Loucy (cell line): Measurements from ENCODE around the gene CFC1B.
"Not testable (repeated sequence)": the region's sequence is repeated elsewhere in the genome, so short reads cannot be mapped to it uniquely, and the experiment has no call there.

Source experiments
- H2AFZ ChIP-seq: fragments of 200-600 bp; sonication (generic); 2 replicates; pipeline ENCODE4 v1.6.0; 2016; ENCODE audit warnings: antibody characterized with exemption, mild to moderate bottlenecking, low read length, moderate library complexity
- H3F3A ChIP-seq: fragments of 200-600 bp; 2 replicates; pipeline ENCODE4 v1.6.0; 2016; ENCODE audit warnings: antibody characterized with exemption, low read depth, mild to moderate bottlenecking
- H3K27me3 ChIP-seq: fragments of 200-600 bp; sonication (generic); 2 replicates; pipeline ENCODE4 v1.6.1; 2014; ENCODE audit warnings: low read length, mild to moderate bottlenecking; ENCODE audit not compliant: insufficient read depth, poor library complexity, severe bottlenecking
- H3K36me3 ChIP-seq: fragments of 200-600 bp; sonication (generic); 2 replicates; pipeline ENCODE4 v1.6.1; 2016; ENCODE audit warnings: low read length; ENCODE audit not compliant: insufficient read depth
- H3K4me1 ChIP-seq: fragments of 200-600 bp; sonication (generic); 2 replicates; pipeline ENCODE4 v1.5.1; 2014; ENCODE audit warnings: low read length, mild to moderate bottlenecking; ENCODE audit not compliant: insufficient read depth, poor library complexity, severe bottlenecking
- H3K4me2 ChIP-seq: fragments of 200-600 bp; sonication (generic); 2 replicates; pipeline ENCODE4 v1.6.0; 2014; ENCODE audit warnings: antibody characterized with exemption, low read length, low read depth, mild to moderate bottlenecking; ENCODE audit not compliant: poor library complexity, severe bottlenecking
- H3K4me3 ChIP-seq: fragments of 200-600 bp; sonication (generic); 2 replicates; pipeline ENCODE4 v1.5.1; 2014; ENCODE audit warnings: low read length, mild to moderate bottlenecking, mixed read lengths; ENCODE audit not compliant: poor library complexity, severe bottlenecking
- H3K79me2 ChIP-seq: fragments of 200-600 bp; sonication (generic); 2 replicates; pipeline ENCODE4 v1.6.1; 2014; ENCODE audit warnings: low read length; ENCODE audit not compliant: insufficient read depth
- H3K9ac ChIP-seq: fragments of 200-600 bp; sonication (generic); 2 replicates; pipeline ENCODE4 v1.6.0; 2014; ENCODE audit warnings: mild to moderate bottlenecking, low read depth, low read length, moderate library complexity; ENCODE audit not compliant: poor library complexity, severe bottlenecking
- H3K9me2 ChIP-seq: fragments of 200-600 bp; sonication (generic); replicated peaks from 2 replicates; pipeline ENCODE4 v1.6.1; 2016; ENCODE audit warnings: low read depth, low read length, mixed read lengths
- H3K9me3 ChIP-seq: fragments of 200-600 bp; sonication (generic); 2 replicates; pipeline ENCODE4 v1.6.1; 2014; ENCODE audit warnings: mild to moderate bottlenecking, antibody characterized with exemption, low read length, low read depth; ENCODE audit not compliant: insufficient read depth
- H4K20me1 ChIP-seq: fragments of 200-600 bp; sonication (generic); 2 replicates; pipeline ENCODE4 v1.6.0; 2014; ENCODE audit warnings: antibody characterized with exemption, low read length, mild to moderate bottlenecking; ENCODE audit not compliant: insufficient read depth, poor library complexity, severe bottlenecking

CFC1B gene

DNA sequence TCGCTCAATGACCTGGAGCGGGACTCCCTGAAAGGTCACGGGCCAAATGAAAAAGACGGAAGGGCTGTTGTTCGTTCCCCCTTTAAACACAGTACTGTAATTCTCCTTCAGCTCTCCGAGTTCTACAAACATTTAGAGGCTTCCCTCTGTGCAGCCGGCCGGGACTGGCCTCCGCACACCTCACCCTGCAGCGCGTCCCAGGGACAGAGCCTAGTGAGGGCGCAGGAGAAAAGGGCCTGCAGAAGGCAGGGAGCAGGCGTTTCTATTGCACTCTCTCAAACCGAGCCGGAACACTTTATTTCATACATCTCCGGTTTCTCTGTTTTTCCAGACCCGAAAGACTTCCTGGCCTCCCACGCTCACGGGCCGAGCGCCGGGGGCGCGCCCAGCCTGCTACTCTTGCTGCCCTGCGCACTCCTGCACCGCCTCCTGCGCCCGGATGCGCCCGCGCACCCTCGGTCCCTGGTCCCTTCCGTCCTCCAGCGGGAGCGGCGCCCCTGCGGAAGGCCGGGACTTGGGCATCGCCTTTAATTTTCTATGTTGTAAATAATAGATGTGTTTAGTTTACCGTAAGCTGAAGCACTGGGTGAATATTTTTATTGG is 6.4 kb downstream of the CFC1B start:
- not testable (repeated sequence) for H3K4me2 ChIP-seq, H3F3A ChIP-seq, H3K4me3 ChIP-seq, H3K9me2 ChIP-seq, H3K9ac ChIP-seq, H2AFZ ChIP-seq, H3K27me3 ChIP-seq, H3K36me3 ChIP-seq, H3K9me3 ChIP-seq, H3K79me2 ChIP-seq, H3K4me1 ChIP-seq, H4K20me1 ChIP-seq

DNA sequence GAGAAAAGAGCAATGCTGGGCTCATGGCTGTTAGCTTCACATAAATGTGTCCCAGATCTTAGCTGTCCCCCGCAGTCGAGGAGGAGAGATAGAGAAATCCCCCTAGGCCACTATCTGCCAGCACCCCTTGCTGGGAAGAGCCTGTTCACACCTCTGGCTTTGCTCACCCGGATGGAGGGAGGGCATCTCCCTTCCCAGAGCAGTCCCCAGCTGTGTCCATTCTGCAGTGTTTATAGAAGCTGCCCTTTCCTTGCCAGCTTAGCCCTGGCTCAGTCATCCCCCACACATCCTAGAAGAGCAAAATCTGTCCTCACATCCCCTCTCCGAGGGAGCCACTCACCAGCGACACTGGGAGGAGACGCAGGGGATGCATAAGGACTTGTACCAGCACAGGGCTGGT is 8.5 kb downstream of the CFC1B start:
- H3K4me1 ChIP-seq, H3K9me3 ChIP-seq, H3K79me2 ChIP-seq, H3K27me3 ChIP-seq, H3K9ac ChIP-seq, H4K20me1 ChIP-seq, H3F3A ChIP-seq, H3K36me3 ChIP-seq, H2AFZ ChIP-seq, H3K4me2 ChIP-seq, H3K4me3 ChIP-seq, H3K9me2 ChIP-seq: not testable (repeated sequence)

DNA sequence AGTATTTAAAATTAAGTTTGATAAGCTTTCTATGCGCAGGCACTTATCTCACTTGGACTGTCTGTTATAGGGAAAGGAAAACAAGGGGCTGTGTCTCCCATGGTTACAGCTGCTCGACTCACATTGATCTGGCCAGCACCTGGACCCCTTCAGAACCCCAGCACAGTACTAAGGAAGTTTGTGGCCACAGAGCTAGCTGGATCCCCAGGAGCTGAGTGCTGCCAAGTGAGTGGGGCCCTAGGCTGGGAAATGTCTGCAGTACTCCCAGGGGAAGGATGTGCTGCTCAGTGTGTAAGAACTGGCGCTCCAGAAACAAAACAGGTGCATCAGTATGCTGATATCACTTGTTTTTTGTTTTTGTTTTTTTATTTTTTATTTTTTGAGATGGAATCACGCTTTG is 9.2 kb downstream of the CFC1B start:
- H3K27me3 ChIP-seq, H3K4me1 ChIP-seq, H3K4me2 ChIP-seq, H3K9me3 ChIP-seq, H3K9me2 ChIP-seq, H3K9ac ChIP-seq, H2AFZ ChIP-seq, H3F3A ChIP-seq, H3K4me3 ChIP-seq, H4K20me1 ChIP-seq, H3K79me2 ChIP-seq, H3K36me3 ChIP-seq: not testable (repeated sequence)

DNA sequence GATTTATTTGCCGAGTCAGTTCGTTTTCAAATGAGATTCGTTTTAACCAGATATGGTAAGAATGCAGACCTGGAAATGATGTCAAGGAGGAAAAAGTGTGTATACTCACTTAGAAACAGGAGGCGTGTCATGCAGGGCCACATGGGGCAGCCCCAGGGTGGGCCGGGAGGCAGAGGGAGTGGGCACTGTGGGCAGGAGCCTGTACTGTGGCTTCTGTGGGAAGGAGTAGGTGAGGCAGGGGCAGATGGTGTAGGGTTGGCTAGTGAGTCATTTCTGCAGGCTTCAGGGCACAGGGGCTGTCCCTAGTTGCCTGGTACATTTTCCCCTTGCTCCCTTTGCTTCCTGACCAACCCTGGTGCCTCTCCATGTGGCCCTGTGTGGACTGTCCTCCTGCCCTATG is 10.2 kb downstream of the CFC1B start:
- H3K9me2 ChIP-seq, H4K20me1 ChIP-seq, H3K4me3 ChIP-seq, H3K36me3 ChIP-seq, H3K79me2 ChIP-seq, H2AFZ ChIP-seq, H3K9me3 ChIP-seq, H3K4me2 ChIP-seq, H3K4me1 ChIP-seq, H3K27me3 ChIP-seq, H3K9ac ChIP-seq, H3F3A ChIP-seq: not testable (repeated sequence)

DNA sequence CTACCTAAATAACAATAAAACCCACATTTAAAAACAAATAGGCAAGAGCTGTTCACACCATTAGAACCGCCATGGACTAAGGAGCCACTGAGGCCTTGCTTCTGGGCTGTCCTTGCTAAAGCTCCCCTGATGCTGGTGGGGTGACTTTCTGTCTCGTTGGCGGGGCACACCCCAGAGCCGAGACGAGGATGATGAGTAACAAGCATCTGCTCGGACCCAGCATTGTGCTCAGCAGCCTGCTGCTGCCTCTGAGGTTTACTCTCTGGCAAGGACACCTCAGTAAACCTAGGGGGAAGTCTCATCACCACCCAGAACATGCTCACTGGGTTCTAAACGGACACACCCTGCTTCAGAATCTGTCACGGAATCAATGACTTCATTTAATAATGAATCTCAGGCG is 10.7 kb downstream of the CFC1B start:
- H3K4me2 ChIP-seq, H3K4me3 ChIP-seq, H3K27me3 ChIP-seq, H3K4me1 ChIP-seq, H3F3A ChIP-seq, H3K9ac ChIP-seq, H3K36me3 ChIP-seq, H3K9me3 ChIP-seq, H3K79me2 ChIP-seq, H2AFZ ChIP-seq, H4K20me1 ChIP-seq, H3K9me2 ChIP-seq: not testable (repeated sequence)

DNA sequence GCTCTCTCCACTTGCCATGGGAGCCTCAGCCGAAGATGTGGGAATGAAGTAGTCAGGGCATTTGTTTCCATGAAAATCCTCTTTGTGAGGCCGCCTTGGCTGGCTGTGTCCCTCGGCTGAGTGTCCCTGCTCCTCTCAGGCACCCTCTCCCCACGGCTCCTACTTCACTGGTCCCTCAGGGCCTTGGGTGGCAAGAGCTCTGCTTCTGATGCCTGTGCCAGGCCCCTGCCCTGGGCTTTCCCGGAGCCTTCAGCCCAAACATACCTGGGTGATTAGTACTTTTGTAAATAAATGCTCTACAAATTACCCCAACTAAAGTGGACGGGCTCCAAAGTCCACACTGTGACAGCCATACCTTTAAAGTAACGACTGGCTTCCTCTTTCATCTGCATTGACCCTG is 15.6 kb downstream of the CFC1B start:
- not testable (repeated sequence) for H3K4me3 ChIP-seq, H3F3A ChIP-seq, H3K9me3 ChIP-seq, H4K20me1 ChIP-seq, H3K9ac ChIP-seq, H2AFZ ChIP-seq, H3K9me2 ChIP-seq, H3K79me2 ChIP-seq, H3K4me1 ChIP-seq, H3K4me2 ChIP-seq, H3K36me3 ChIP-seq, H3K27me3 ChIP-seq

DNA sequence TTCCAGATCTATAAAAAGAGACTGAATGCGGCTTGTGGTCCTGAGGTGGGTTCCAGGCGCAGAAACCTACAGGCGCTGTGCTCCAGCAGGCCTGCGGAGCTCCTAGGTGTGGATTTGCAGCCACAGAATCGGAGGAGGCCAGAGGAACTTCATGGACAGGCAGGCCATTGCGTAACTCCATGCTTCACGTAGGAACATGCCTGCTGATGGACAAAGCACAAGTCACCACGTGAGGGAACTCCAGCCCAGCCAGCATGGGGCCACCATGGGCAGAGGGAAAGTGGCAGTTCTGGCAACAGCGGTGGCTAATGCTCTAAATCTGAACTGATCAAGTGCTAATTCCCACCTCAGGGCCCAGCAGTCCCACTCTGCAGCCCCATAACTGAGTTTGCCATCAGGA is 17.2 kb downstream of the CFC1B start:
- not testable (repeated sequence) for H3K9ac ChIP-seq

DNA sequence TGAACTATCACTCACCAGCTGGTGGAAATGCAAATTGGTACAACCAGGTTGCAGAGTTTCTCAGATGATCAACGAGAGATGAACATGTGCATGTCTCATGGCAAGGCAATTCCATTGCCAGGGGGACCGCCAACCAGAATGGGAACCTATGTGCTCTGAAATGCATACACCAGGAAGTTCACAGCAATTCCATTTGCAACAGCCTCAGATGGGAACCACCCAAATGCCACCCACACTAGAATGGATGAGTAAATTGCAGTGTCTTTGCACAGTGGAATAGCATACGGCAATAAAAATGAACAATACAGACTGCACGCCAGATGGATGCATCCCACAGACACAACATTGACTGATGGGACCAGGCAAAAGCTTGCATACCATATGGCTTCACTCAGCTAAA is 21.8 kb downstream of the CFC1B start:
- H3F3A ChIP-seq, H2AFZ ChIP-seq, H4K20me1 ChIP-seq, H3K27me3 ChIP-seq, H3K36me3 ChIP-seq, H3K4me2 ChIP-seq, H3K9ac ChIP-seq, H3K4me3 ChIP-seq, H3K9me3 ChIP-seq, H3K79me2 ChIP-seq, H3K9me2 ChIP-seq, H3K4me1 ChIP-seq: not testable (repeated sequence)

More for the DNA sequence above, 17.2 kb downstream of the CFC1B start:
- not testable (repeated sequence) for H3K27me3 ChIP-seq, H3K9me3 ChIP-seq, H3K36me3 ChIP-seq, H3F3A ChIP-seq, H2AFZ ChIP-seq, H3K4me1 ChIP-seq, H3K4me3 ChIP-seq, H3K79me2 ChIP-seq, H3K9me2 ChIP-seq, H4K20me1 ChIP-seq, H3K4me2 ChIP-seq
